HepG2 (cell line): ENCODE results near the gene SLC6A17. TPM values are rescaled to one million over a fixed set of nuclear protein-coding genes. Genes with fewer than 3 reads are reported as not detected.

ENCODE experiments used
- ATAC-seq: fragments of 200-7000 bp; cut with Tn5 transposase; 3 replicates; pipeline ENCODE4 v1.9.1; 2020; ENCODE audit warnings: mild to moderate bottlenecking, moderate library complexity
- BruUV-seq: library from RNA; stranded (reverse); fragments of 400-500 nt; replicated peaks from 2 replicates; lab custom pipeline; 2021; lab: Mats Ljungman, UMichigan
- CTCF ChIA-PET: fragments of 300-600 bp; formaldehyde crosslinking; extraction: SDS; loops from one replicate; lab custom pipeline; 2021; ENCODE audit warnings: low total read pairs, inconsistent platforms, low intra/inter-chr PET ratio; lab: Yijun Ruan, JAX
- POLR2A ChIA-PET: fragments of 350-600 bp; sonication (Branson Sonifier 250); formaldehyde crosslinking; loops from one replicate; lab custom pipeline; 2020; ENCODE audit warnings: antibody characterized with exemption, inconsistent platforms; lab: Yijun Ruan, JAX
- DNase-seq: peaks from one replicate; pipeline ENCODE4 v3.0.0-alpha.2; 2015; ENCODE audit warnings: low spot score
- FAIRE-seq: peaks from 3 replicates; lab custom pipeline; 2011; peaks lifted over from hg19 to GRCh38; lab: Jason Lieb, UNC
- H2AFZ ChIP-seq: one replicate; pipeline ENCODE4 v1.6.1; 2011; ENCODE audit warnings: low read length, inconsistent platforms
- H3K27ac ChIP-seq: fragments of 300-600 bp; 3 replicates; pipeline ENCODE4 v1.8.0; 2011; ENCODE audit warnings: mixed run types, mild to moderate bottlenecking, mixed read lengths, low read length, inconsistent platforms; ENCODE audit not compliant: insufficient read depth; ENCODE audit errors: extremely low read length
- H3K27me3 ChIP-seq, 2 experiments: fragments of 200-600 bp in 1 of 2; 2 replicates in 1 of 2; 3 replicates in 1 of 2; pipeline versions ENCODE4 v1.6.0 to v1.8.0; 2011; ENCODE audit warnings: low read length in 2 of 2, mild to moderate bottlenecking in 2 of 2, moderate library complexity in 2 of 2, inconsistent platforms in 1 of 2; ENCODE audit not compliant: insufficient read depth in 2 of 2, control insufficient read depth in 1 of 2
- H3K36me3 ChIP-seq, 2 experiments: fragments of 200-600 bp in 1 of 2; replicated peaks in 1 of 2; 2 replicates in 1 of 2; 3 replicates in 1 of 2; pipeline versions ENCODE4 v1.5.1 to v1.8.0; 2011; ENCODE audit warnings: low read length in 2 of 2, inconsistent platforms in 1 of 2; ENCODE audit not compliant: insufficient read depth in 2 of 2, control insufficient read depth in 1 of 2
- H3K4me1 ChIP-seq: 2 replicates; pipeline ENCODE4 v1.5.1; 2012; ENCODE audit warnings: low read length, inconsistent platforms; ENCODE audit not compliant: insufficient read depth
- H3K4me2 ChIP-seq: 2 replicates; pipeline ENCODE4 v1.6.0; 2011; ENCODE audit warnings: low read depth, low read length, inconsistent platforms
- H3K4me3 ChIP-seq, 3 experiments: fragments of 200-600 bp in 1 of 3; sonication (generic), shearing (Covaris generic) in 1 of 3; replicated peaks in 1 of 3; 2 replicates each; pipeline ENCODE4 v1.5.1; 2011 to 2016; ENCODE audit warnings: low read length in 3 of 3, inconsistent platforms in 2 of 3, low read depth in 2 of 3, mild to moderate bottlenecking in 2 of 3, control low read depth in 1 of 3, mixed read lengths in 1 of 3; ENCODE audit not compliant: insufficient read depth in 1 of 3
- H3K79me2 ChIP-seq: one replicate; pipeline ENCODE4 v1.6.1; 2011; ENCODE audit warnings: low read length, inconsistent platforms; ENCODE audit not compliant: insufficient read depth
- H3K9ac ChIP-seq: 2 replicates; pipeline ENCODE4 v1.6.0; 2011; ENCODE audit warnings: mild to moderate bottlenecking, low read depth, low read length, inconsistent platforms; ENCODE audit not compliant: insufficient read depth
- H3K9me3 ChIP-seq: 2 replicates; pipeline ENCODE4 v1.5.1; 2012; ENCODE audit warnings: mild to moderate bottlenecking, low read length
- H4K20me1 ChIP-seq: 2 replicates; pipeline ENCODE4 v1.6.0; 2011; ENCODE audit warnings: inconsistent platforms, mild to moderate bottlenecking, low read length, moderate library complexity; ENCODE audit not compliant: insufficient read depth
- AKNA ChIP-seq: sonication (generic); formaldehyde crosslinking; IDR thresholded peaks from 2 replicates; pipeline ENCODE4 v1.4.0; 2020; ENCODE audit warnings: missing genetic modification reagents, borderline replicate concordance
- CHCHD3 ChIP-seq: sonication (generic); formaldehyde crosslinking; IDR thresholded peaks from 2 replicates; pipeline ENCODE4 v1.8.0; 2022; ENCODE audit warnings: mild to moderate bottlenecking, missing genetic modification reagents, moderate library complexity
- CTCF ChIP-seq: sonication (generic); formaldehyde crosslinking; IDR thresholded peaks from 2 replicates; pipeline ENCODE4 v1.5.0; 2020; ENCODE audit warnings: mild to moderate bottlenecking, missing genetic modification reagents, moderate library complexity
- HNF4A ChIP-seq: sonication (generic); formaldehyde crosslinking; IDR thresholded peaks from 2 replicates; pipeline ENCODE4 v1.4.0; 2020; ENCODE audit warnings: missing genetic modification reagents
- HNF4G ChIP-seq, 2 experiments: sonication (generic) in 1 of 2; formaldehyde crosslinking in 1 of 2; IDR thresholded peaks; 2 replicates each; pipeline versions ENCODE4 v1.4.0 to v1.6.1; 2011 to 2020; ENCODE audit warnings: borderline replicate concordance in 2 of 2, low read depth in 2 of 2, mild to moderate bottlenecking in 2 of 2, low read length in 1 of 2, missing genetic modification reagents in 1 of 2, moderate library complexity in 1 of 2
- MIER3 ChIP-seq: IDR thresholded peaks from 2 replicates; pipeline ENCODE4 v1.6.1; 2016; ENCODE audit warnings: missing compliant biosample characterization, borderline replicate concordance
- NFE2L2 ChIP-seq: fragments of 150-350 bp; IDR thresholded peaks from 2 replicates; pipeline ENCODE4 v1.6.1; 2014; ENCODE audit warnings: low read length
- PATZ1 ChIP-seq: sonication (generic); formaldehyde crosslinking; IDR thresholded peaks from 2 replicates; pipeline ENCODE4 v1.4.0; 2020; ENCODE audit warnings: missing genetic modification reagents
- RAD21 ChIP-seq: fragments of 450-650 bp; formaldehyde crosslinking; IDR thresholded peaks from 2 replicates; pipeline ENCODE4 v1.5.0; 2020; ENCODE audit warnings: mild to moderate bottlenecking
- SMC3 ChIP-seq: IDR thresholded peaks from 2 replicates; pipeline ENCODE4 v1.6.1; 2011; ENCODE audit warnings: low read length, improper control_type of control experiment
- STAG1 ChIP-seq: sonication (generic); formaldehyde crosslinking; IDR thresholded peaks from 2 replicates; pipeline ENCODE4 v1.4.0; 2020; ENCODE audit warnings: missing genetic modification reagents
- XRCC5 ChIP-seq: fragments of 200-400 bp; formaldehyde crosslinking; optimal IDR thresholded peaks from 2 replicates; pipeline ENCODE3; 2017; ENCODE audit warnings: mild to moderate bottlenecking, low read length
- ZFX ChIP-seq: sonication (generic); formaldehyde crosslinking; IDR thresholded peaks from 2 replicates; pipeline ENCODE4 v1.4.0; 2020; ENCODE audit warnings: mild to moderate bottlenecking, low read depth, missing genetic modification reagents, moderate library complexity
- ZNF674 ChIP-seq: sonication (generic); formaldehyde crosslinking; IDR thresholded peaks from 2 replicates; pipeline ENCODE4 v1.5.0; 2020; ENCODE audit warnings: low read depth, mild to moderate bottlenecking, missing genetic modification reagents
- WGBS: methylation state at CpG from one replicate; pipeline ENCODE4 v1.1.6; 2017; ENCODE audit warnings: low lambda C conversion rate; 5-methylcytosine and 5-hydroxymethylcytosine counted together
- in situ Hi-C: cut with HindIII; loops from 2 replicates; pipeline ENCODE4 v1.10.0; 2017; ENCODE audit warnings: low pct_unique_long_range_greater_than_20kb; ENCODE audit not compliant: extremely low pct_ligation_motif_present
- intact Hi-C: fragments of 100-400 bp; cut with micrococcal nuclease; formaldehyde crosslinking; loops from one replicate; pipeline ENCODE4 v1.10.0; 2022; ENCODE audit not compliant: unreplicated experiment
- polyA plus RNA-seq, 8 experiments: library from polyadenylated mRNA; depleted of rRNA in 3 of 8; stranded (reverse) in 7 of 8; unstranded in 1 of 8; fragments of >200 nt; fragmentation: Illumina TruSeq in 4 of 8; extraction: Trizol in 4 of 8; gene quantifications; 2 replicates each; pipeline versions ENCODE4 v1.2.1 to v1.2.3, GENCODE V29; 2011 to 2016; ENCODE audit warnings: low read depth in 4 of 8, missing spikeins in 1 of 8, mixed read lengths in 1 of 8; ENCODE audit not compliant: insufficient read depth in 1 of 8
- total RNA-seq, 5 experiments: library from RNA; depleted of rRNA; stranded (reverse); fragments of >200 nt; fragmentation: Illumina TruSeq; extraction: Trizol; gene quantifications; 2 replicates each; pipeline ENCODE4 v1.2.3, GENCODE V29; 2016; ENCODE audit warnings: low read depth in 1 of 5

Gene SLC6A17
- total and polyA plus RNA-seq, 2 of the 13 experiments (the other 11 are each of a cell fraction or from before 2014, with no cell fraction given), result not detected

- no peaks in the 10 kb centered on the region for H3K79me2 ChIP-seq
- no peaks in the 10 kb centered on the region for H3K4me1 ChIP-seq
- no peak overlapping the region for H3K9ac ChIP-seq
- no peaks in the 10 kb centered on the region; the same call in 1 of the 2 replicates for H4K20me1 ChIP-seq
- FAIRE-seq, result peak; percentile 83
- DNase-seq, result peak; percentile 42
- intact Hi-C loops, result loop anchor here (2.0 kb wide), 1 partner anchor 300 kb away; no protein-coding TSS in a partner anchor
- peak; percentile 90 for ATAC-seq
- POLR2A ChIA-PET, result no interaction called here
- peaks cover 7 to 26% of the 10 kb centered on the region in 2 experiments; a peak in 3 of 5 replicates for H3K27me3 ChIP-seq
- 24% methylated on average over 5 of the region's 12 CpGs for WGBS
- BruUV-seq, result no TSS peak
- H3K4me3 ChIP-seq, result no peak overlapping the region
- in situ Hi-C loops, result no loop called here
- H3K36me3 ChIP-seq, result no peaks in the 10 kb centered on the region
- CTCF ChIA-PET, result interaction anchor here (1.4 to 2.0 kb wide), 3 partner anchors 115 to 299 kb away, joined by 4 to 10 read pairs (median 5); no protein-coding TSS in a partner anchor
- H3K27ac ChIP-seq, result no peak overlapping the region
- no peak overlapping the region for H3K4me2 ChIP-seq
- H2AFZ ChIP-seq, result no peak overlapping the region
- H3K9me3 ChIP-seq, result no peaks in the 10 kb centered on the region
- TF ChIP-seq PATZ1 (CRISPR knock-in tag) (0 out of 2 replicates have a peak, but pooled peaks have one; percentile 43), ZFX (peak; percentile 31; the same call in 1 of the 2 replicates), ZNF674 (no peak), STAG1 (CRISPR knock-in tag) (peak; percentile 53), HNF4G (IDR thresholded peaks at IDR 0.05; ENCODE audit: borderline replicate concordance, low read depth, low read length) (peak; percentile 65; the same call in 1 of the 2 replicates), HNF4G (CRISPR knock-in tag; IDR thresholded peaks at IDR 0.05; ENCODE audit: borderline replicate concordance, low read depth) (no peak), AKNA (CRISPR knock-in tag) (no peak), HNF4A (CRISPR knock-in tag) (0 out of 2 replicates have a peak, but pooled peaks have one; percentile 25), CHCHD3 (CRISPR knock-in tag) (no peak), XRCC5 (peak; percentile 65), NFE2L2 (peak; percentile 32; the same call in 1 of the 2 replicates), CTCF (CRISPR knock-in tag) (peak; percentile 86), RAD21 (CRISPR knock-in tag) (peak; percentile 23; the same call in 1 of the 2 replicates), SMC3 (peak; percentile 70), MIER3 (no peak)
These were observed 46.8 kb downstream of the SLC6A17 start for GRCh38 chr1:110196917-110197765.
